ENCODE data around the gene NPHP1. TPM values are rescaled to one million over a fixed set of nuclear protein-coding genes. Genes with fewer than 3 reads are reported as not detected.
"Not testable (repeated sequence)": the region's sequence is repeated elsewhere in the genome, so short reads cannot be mapped to it uniquely, and the experiment has no call there.

Gene NPHP1
- total and polyA plus RNA-seq, 10 donors, result 1.2 to 4.6 (median 2.6) TPM

DNA sequence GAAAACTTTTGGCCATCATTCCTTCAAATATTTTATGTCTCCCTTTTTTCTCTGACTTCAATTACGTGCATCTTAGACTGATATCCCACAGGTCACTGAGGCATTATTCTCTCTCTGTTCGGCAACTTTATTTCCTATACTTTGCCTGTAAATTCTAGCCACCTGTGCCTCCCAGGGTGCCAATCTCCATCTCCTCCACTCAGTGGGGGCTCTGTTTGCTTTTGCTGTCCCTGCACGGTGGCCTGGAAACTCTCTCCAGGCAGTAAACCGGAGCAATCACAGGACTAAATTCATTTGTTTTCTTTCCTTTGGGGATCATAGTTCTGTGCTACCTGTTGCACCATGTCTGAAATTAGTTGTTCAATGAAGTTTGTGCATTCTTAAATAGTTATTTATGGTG is 17.1 kb upstream of the NPHP1 start:
- H3K27me3 ChIP-seq (replicated peaks in 1 of 7), result peaks cover 0 to 48% (median 5%) of the 10 kb centered on the region in 7 donors
- WGBS, 5 donors, result 64 to 80% (median 76%) methylated on average over 4 of the region's 4 CpGs
- H3K9me3 ChIP-seq, result no peaks in the 10 kb centered on the region
- no peak for TF ChIP-seq POLR2AphosphoS5 (IDR thresholded peaks at IDR 0.05)
- no peak overlapping the region for H3K27ac ChIP-seq
- no peaks in the 10 kb centered on the region for H3K4me1 ChIP-seq
- no peak for DNase-seq
- no peak overlapping the region for H3K4me3 ChIP-seq
- no peaks in the 10 kb centered on the region for H3K36me3 ChIP-seq
- intact Hi-C loops (cut with DNase I; ENCODE audit: low total_unique reads), result no loop called here

GRCh38 chr2:110220190-110220564 is 15.4 kb upstream of the NPHP1 start:
- 70 to 86% (median 82%) methylated on average over 2 of the region's 2 CpGs for WGBS, 5 donors
- Histone ChIP-seq H3K4me1 (no peaks in the 10 kb centered on the region), H3K27me3 (replicated peaks in 1 of 7) (peaks cover 0 to 55% (median 4%) of the 10 kb centered on the region in 7 donors), H3K4me3 (no peak overlapping the region), H3K9me3 (no peaks in the 10 kb centered on the region), H3K36me3 (no peaks in the 10 kb centered on the region), H3K27ac (no peak overlapping the region)
- intact Hi-C loops (cut with DNase I; ENCODE audit: low total_unique reads), result no loop called here
- no peak for DNase-seq
- TF ChIP-seq, protein P1, sequence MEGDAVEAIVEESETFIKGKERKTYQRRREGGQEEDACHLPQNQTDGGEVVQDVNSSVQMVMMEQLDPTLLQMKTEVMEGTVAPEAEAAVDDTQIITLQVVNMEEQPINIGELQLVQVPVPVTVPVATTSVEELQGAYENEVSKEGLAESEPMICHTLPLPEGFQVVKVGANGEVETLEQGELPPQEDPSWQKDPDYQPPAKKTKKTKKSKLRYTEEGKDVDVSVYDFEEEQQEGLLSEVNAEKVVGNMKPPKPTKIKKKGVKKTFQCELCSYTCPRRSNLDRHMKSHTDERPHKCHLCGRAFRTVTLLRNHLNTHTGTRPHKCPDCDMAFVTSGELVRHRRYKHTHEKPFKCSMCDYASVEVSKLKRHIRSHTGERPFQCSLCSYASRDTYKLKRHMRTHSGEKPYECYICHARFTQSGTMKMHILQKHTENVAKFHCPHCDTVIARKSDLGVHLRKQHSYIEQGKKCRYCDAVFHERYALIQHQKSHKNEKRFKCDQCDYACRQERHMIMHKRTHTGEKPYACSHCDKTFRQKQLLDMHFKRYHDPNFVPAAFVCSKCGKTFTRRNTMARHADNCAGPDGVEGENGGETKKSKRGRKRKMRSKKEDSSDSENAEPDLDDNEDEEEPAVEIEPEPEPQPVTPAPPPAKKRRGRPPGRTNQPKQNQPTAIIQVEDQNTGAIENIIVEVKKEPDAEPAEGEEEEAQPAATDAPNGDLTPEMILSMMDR (IDR thresholded peaks at IDR 0.05 in 8 of 11, conservative IDR thresholded peaks at IDR 0.05 in 3 of 11), result no peak
- TF ChIP-seq POLR2AphosphoS5 (IDR thresholded peaks at IDR 0.05) (no peak), POLR2A (IDR thresholded peaks at IDR 0.05) (no peak)

- Histone ChIP-seq H3K27ac (no peak overlapping the region), H3K4me1 (no peaks in the 10 kb centered on the region), H3K36me3 (no peaks in the 10 kb centered on the region), H3K27me3 (replicated peaks in 1 of 7) (peaks cover 0 to 54% (median 4%) of the 10 kb centered on the region in 7 donors), H3K4me3 (no peak overlapping the region), H3K9me3 (no peaks in the 10 kb centered on the region)
- no peak for TF ChIP-seq POLR2A (IDR thresholded peaks at IDR 0.05)
- no peak for TF ChIP-seq POLR2AphosphoS5 (IDR thresholded peaks at IDR 0.05)
- TF ChIP-seq, protein P1 (IDR thresholded peaks at IDR 0.05 in 8 of 11, conservative IDR thresholded peaks at IDR 0.05 in 3 of 11), result no peak
- intact Hi-C loops (cut with DNase I; ENCODE audit: low total_unique reads), result no loop called here
- 21 to 41% (median 31%) methylated on average over 1 of the region's 1 CpG for WGBS, 5 donors
- DNase-seq, result no peak
These were observed 14.8 kb upstream of the NPHP1 start for GRCh38 chr2:110219496-110220189.

- DNase-seq; H3K36me3 ChIP-seq; H3K4me3 ChIP-seq; H3K27ac ChIP-seq; intact Hi-C loops (cut with DNase I; ENCODE audit: low total_unique reads); H3K4me1 ChIP-seq; H3K9me3 ChIP-seq: not testable (repeated sequence)
- peaks cover 0 to 54% (median 5%) of the 10 kb centered on the region in 7 donors for H3K27me3 ChIP-seq (replicated peaks in 1 of 7)
- 74 to 87% (median 82%) methylated on average over 7 of the region's 7 CpGs for WGBS, 5 donors
These were observed 14.1 kb upstream of the NPHP1 start for GRCh38 chr2:110218889-110219288.

GRCh38 chr2:110216803-110217202 is 12.0 kb upstream of the NPHP1 start:
- Histone ChIP-seq H3K27me3 (replicated peaks in 1 of 7) (peaks cover 0 to 46% (median 4%) of the 10 kb centered on the region in 7 donors), H3K4me1 (peaks cover 0 to 10% (median 3%) of the 10 kb centered on the region in 6 donors), H3K9me3 (peaks cover 0 to 10% (median 3%) of the 10 kb centered on the region in 8 donors), H3K27ac (no peak overlapping the region), H3K4me3 (no peak overlapping the region), H3K36me3 (no peaks in the 10 kb centered on the region)
- intact Hi-C loops (cut with DNase I; ENCODE audit: low total_unique reads), result no loop called here
- no peak for TF ChIP-seq POLR2A (IDR thresholded peaks at IDR 0.05)
- TF ChIP-seq, protein P1 (IDR thresholded peaks at IDR 0.05 in 8 of 11, conservative IDR thresholded peaks at IDR 0.05 in 3 of 11), result no peak
- TF ChIP-seq POLR2AphosphoS5 (IDR thresholded peaks at IDR 0.05), result no peak
- no peak for DNase-seq
